Left hindlimb (tissue), 1 donor: ENCODE results near the gene CBX4.
"Not testable (repeated sequence)": the region's sequence is repeated elsewhere in the genome, so short reads cannot be mapped to it uniquely, and the experiment has no call there.

Experiments
- DNase-seq: peaks from one replicate; pipeline ENCODE4 v3.0.0-alpha.2; 2018

CBX4 gene

GRCh38 chr17:79859676-79860615 lies 20.7 kb upstream of the CBX4 start:
- DNase-seq = no peak

DNA sequence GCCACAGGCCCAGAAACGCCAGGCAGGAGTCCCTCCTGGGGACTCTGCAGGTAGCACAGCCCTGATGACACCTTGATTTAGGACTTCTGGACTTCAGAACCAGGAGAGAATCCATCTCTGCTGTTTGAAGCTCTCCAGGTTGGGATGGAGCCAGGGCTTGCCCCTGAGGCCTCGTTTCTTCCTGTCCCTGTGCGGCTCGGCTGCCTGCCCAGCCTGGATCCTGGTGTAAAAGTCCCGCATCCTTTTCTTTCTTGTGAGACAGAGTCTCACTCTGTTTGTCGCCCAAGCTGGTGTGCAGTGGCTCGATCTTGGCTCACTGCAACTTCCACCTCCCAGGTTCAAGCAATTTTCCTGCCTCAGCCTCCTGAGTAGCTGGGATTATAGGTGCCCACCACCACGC lies 17.9 kb upstream of the CBX4 start:
- DNase-seq = no peak

GRCh38 chr17:79855331-79856124 lies 16.3 kb upstream of the CBX4 start:
- DNase-seq = no peak

- no peak for DNase-seq
These were observed 15.1 kb upstream of the CBX4 start for GRCh38 chr17:79854080-79855060.

- not testable (repeated sequence) for DNase-seq
These were observed 13.9 kb upstream of the CBX4 start for GRCh38 chr17:79853168-79853567.

DNA sequence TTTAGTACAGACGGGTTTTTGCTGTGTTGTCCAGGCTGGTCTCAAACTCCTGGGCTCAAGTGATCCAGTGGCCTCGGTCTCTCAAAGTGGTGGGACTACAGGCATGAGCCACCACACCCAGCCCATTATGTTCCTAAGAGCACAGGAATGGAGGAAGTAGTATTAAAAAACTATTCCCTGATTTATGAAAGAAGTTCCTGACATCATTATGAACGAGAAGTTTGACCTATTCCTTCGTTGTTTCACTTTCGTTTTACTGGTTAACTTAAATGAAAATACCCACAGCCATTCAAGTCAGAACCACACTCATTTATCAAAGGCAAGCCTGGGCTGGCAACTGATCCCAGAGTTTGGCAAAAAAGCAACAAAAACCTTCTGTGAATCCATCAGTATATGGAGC lies 13.5 kb upstream of the CBX4 start:
- DNase-seq = no peak

DNA sequence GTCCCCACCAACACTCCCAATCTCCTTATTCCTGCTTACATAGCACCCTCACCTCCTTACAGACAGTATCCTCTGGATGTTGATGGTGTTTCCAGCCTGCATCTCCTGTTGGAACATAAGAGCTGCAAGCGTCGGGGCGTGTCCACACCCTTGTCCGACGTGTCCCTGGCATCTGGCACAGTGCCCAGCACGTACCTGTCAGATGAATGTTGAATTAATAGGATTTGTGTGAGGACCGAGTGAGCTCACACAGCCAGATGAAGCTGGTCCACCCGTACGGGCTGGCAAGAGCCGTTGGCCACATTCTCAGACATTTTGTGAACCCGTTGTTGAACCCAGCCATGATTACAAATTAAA lies 12.2 kb upstream of the CBX4 start:
- DNase-seq = no peak

DNA sequence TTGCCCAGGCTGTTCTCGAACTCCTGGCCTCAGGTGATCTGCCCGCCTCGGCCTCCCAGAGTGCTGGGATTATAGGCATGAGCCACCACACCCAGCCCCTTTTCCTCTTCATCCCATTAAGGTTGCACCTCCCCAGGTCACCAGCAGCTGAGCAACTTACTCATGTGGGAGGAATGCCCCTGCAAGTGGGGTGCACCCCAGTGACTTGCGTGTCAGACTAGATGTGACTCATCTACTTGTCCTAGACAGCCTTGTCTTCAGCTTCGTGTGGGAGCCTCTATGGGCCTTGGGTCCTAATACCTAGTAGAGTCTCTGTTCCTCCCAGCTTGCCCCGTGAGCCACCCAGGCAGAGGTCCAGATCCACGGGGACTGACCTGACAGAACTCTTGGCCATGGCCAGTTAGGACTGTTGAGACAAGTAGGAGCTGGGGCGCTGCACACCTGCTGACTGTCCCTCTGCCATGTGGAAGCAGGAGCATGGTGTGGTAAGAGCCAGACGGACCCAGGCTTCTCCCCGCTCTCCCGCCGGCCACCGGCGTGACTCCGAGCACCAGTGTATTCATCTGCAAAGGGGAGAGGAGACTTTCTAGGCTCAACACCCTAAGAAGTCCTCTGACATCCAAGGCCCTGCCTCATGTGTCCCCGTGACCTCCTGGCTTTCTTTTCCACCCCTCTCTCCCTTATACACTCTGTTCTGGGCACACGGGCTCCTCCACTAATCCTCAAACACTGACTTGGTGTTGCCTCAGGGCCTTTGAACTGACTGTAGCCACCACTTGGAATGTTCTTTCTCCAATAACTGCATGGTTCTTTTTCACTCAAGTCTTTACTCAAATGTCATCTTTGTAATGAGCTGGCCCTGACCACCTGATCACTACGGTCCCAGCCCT lies 11.6 kb upstream of the CBX4 start:
- DNase-seq = no peak

- no peak for DNase-seq
These were observed 10.7 kb upstream of the CBX4 start for GRCh38 chr17:79849953-79850352.

DNA sequence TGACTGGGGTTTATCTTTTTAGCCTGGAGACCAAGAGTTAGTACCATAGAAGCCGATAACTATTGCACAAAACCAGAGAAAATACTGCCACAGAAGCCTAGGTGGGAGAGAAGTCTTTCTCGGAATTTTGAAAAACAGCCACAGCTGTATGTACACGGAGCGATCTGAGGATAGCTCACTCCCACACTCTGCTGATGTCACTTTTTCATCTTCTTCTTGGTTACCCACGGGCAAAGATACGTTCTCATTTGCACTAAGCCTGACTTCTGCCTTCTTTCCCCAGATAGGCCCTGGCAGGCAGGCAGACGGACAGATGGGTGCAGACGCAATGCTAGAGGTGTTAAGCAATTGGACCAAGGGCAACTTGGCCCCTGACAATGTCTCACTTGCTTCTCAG lies 9.1 kb upstream of the CBX4 start:
- DNase-seq = no peak

GRCh38 chr17:79847698-79848369 lies 8.6 kb upstream of the CBX4 start:
- DNase-seq = no peak

DNA sequence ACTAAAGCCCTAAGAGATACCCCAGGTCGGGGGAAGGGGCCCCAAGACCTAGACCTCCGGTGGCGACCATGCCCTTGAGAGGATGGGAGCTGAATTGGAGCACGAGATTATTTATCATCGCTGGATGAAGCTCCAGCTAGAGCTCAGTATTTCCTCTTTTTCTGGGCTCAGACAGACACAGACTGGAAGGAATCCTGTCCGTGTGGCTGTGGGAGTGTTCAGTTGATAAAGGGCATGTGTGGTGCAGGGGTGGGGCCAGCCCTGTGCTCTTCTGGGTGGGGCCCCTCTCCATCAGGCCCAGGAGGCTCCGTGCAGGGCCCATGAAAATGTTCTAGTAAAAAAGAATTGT lies 6.3 kb upstream of the CBX4 start:
- no peak for DNase-seq

GRCh38 chr17:79844869-79845600 lies 5.8 kb upstream of the CBX4 start:
- DNase-seq = peak; percentile 47

DNA sequence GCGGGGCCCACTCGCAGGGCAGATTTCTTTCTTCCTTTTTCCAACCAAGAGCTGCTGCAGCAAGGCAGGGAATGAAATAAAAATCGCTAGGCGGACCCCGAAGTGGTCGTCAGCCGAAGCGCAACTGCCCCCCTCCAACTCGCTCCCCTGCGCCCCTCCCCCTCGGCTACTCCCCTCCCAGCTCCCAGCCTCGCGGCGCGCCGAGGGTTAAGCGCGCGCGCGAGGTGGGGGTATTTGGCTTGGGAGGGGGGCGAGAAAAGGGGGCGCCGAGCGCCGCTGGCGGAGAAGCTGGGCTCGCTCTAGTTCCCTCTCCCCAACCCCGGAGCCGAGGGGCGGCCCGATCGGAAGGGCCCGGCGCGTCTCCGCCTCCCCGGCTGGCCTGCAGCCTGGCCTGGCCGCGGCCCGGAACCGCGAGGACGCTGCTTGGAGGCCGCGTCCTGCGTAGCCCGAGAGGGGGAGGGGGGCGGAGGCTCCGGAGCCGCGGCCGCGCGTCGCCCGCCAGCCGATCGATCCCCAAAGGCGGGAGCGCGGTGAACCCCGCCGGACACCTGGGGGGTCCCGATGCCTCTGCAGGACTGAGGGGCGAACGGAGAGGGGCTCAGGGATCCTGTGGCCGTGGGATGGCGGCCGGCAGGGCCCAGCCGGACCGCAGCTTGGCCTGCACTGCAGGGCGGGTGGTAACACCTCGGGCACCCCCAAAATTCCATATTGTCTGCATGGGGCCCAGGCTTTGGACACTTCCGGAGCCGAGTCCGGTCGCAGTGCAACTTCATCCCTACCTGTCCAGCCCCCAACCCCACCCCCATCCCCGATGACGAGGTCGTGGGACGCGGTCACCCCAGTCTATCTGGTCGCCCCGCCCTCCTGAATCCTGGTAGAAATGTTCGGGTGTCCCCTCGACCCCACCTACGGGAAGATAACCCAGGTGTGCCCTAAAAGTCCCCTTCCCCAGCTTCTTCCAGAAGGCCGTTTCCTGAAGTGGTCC lies 4.9 kb upstream of the CBX4 start:
- peak; percentile 86 for DNase-seq

GRCh38 chr17:79843474-79843815 lies 4.2 kb upstream of the CBX4 start:
- DNase-seq = no peak

GRCh38 chr17:79842656-79843473 lies 3.6 kb upstream of the CBX4 start:
- DNase-seq = no peak

GRCh38 chr17:79842136-79842655 lies 3.0 kb upstream of the CBX4 start:
- no peak for DNase-seq
